ENCODE measurements around the gene SORBS2.

The SORBS2 gene

DNA sequence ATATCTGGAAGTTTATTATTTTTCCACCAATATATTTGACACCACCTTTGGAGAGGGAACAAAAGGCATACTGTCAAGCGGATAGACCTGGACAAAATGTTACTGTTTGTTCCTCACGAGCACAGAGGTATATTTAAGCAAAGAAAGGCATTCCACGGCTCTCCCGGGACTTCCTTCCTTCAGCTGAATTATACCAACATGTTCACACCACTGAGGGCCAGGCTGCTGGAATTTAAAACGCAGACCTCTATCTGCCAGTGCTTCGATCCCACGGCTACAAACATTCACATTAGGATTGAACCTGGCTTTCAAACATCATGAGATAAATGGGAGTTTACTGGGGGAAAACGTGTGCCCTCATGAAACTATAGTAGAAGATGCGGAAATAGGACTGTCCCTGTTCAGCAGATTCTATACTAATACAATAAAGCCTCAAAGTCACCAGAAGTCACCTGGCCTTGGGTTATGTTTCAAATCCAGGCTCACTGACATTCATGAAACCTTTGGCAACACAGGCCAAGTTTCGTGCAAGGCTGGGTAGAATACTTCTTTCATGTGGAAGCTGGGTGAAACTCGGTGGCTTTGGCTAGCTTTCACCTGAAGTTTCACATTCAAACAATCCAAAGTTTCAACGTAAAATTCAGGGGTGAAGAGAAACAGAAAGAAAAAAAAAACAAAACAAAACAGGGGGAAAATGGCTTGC lies 39.5 kb downstream of the SORBS2 start:
- no peak for DNase-seq

DNA sequence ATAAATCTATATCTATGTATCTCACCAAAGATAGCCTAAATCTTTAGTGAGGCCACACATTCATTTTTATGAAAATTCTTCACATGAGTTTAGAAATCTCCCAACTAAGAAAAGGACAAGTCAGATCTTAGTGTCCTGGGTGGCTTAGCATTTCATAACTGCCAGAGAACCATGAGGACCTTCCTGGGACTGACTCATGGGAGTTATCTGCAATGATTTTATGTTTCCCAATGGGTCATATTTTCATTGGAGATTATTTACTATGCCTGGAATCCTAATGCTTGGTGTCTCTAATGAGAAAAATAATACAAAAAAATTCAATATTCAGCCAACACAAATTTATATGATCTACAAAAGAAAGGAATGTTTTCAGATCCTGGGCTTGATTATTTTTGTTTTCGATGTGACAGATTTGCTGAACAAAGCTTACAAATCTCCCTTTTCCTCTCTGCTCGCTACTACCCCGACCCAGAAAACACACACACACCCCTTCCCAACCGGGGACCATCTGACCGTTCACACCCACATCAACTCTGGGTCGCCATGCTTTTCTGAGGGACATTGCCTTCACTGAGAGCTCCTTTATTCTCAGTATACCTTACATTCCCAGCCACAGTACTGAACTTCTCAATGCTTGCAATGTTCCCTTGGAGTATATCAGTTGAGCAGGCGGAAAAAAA lies 40.1 kb downstream of the SORBS2 start:
- DNase-seq, result no peak

DNA sequence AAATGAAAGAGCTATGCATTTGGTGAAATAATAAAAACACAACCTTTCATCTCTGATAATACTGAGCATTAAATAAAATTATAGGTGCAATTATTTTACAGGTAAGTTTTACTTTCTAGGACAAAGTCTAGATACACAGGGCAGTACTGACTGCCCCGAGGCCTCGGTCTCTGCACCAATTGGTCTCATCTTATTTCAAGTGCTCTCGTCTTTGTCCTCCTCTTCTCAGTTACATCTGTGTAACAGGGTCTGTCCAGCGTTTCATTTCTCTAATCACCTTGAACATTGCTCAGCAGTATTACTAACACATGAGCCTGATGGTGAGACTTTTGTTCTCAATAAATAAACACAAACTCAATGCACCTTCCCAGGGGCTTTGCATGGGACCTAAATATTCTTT lies 44.5 kb downstream of the SORBS2 start:
- no peak for DNase-seq

- no peak for DNase-seq
Observed at GRCh38 chr4:185764876-185765275, 47.1 kb downstream of the SORBS2 start.

DNA sequence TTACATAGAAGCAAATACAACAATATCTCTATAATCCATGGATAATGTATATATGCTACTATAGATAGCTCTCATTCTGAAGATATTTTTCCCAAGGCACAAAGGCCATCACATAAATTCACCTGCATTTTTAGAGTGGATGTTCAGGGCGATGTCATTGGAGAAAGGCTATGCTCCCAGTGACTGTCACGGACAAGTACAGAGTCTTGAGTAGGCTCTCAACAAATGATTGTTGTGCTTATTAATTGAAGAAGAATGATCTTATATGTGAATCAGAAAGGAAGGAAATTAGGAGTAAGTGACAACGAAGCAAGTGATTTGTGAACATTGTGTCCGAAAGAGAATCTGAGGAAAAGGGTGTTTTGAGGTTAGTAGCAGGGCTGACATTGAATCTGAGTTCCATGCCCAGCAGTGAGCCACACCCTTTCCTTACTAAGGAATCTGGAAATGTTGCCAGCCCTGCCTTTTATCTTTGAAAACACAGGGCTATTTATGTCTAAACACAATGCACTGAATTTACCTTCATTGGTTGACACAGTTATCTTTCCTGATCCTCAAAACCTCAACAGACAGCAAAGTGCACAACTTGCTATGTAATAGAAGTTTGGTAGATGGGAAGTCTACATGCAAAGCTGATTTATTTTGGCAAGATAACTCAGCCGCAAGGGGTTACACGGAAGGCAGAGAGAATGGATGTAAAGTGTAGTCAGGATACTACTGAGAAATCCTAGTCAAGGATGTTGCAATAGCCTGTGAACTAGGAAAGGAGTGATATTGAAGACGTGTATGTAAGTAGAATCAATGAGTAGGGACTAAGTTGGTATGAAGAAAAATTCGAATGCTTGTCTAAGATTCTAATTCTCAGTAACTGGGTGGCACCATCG lies 50.4 kb downstream of the SORBS2 start:
- no peak for DNase-seq

GRCh38 chr4:185758807-185759206 lies 53.2 kb downstream of the SORBS2 start:
- no peak for DNase-seq

DNA sequence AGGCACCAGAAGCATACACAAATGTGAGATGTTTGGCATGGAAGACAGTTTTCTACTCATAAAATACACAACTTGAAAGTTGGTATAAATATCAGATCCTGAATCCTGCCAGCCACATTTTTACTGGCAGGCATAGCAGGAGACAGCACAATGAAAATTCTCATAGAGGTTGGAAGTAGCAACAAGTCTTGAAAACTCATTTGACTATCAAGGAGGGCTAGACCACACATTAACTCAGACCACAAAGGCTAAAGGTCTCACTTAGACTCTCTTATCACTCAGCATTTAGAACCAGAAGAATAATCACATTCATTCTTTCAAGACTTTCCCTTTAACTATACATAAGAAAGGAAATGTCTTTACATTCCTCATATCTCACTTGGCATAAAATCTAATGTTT lies 56.5 kb downstream of the SORBS2 start:
- DNase-seq, result no peak

DNA sequence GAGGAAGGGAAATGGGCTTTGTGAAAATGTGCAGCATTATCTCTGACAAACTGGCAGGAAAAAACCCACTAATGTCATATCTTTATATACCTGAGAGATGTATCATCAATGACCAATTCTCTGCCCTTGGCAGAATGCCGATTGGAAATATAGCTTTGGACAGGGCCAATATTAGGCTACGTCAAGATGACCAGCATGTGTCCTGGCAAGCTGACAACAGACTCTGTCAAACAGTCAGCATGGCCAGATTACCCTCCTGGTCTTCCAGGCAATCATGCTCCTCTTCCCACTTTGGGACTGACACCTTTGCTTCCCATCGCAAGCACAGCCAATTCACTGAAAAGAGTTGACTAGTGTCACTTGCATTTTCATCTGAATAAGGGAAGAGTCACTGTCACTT lies 57.0 kb downstream of the SORBS2 start:
- DNase-seq, result no peak

DNA sequence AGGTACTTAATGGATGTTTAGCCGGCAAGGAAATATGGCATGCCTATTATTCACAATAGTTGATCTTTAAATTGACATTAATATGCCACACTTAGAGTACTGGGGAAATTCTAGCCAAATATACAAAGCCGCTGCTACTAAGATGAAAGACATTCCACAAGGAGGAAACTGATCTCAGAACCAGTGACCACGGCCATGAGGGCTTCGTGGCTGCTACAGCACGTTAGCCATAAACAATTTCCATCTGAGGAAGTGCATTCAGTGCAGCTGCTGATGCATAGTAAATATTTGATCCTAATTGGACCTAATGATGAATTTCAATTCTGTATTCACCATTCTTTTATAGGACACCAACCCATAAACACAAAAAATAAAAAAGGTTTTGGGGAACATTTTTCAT lies 59.1 kb downstream of the SORBS2 start:
- DNase-seq, result no peak

DNA sequence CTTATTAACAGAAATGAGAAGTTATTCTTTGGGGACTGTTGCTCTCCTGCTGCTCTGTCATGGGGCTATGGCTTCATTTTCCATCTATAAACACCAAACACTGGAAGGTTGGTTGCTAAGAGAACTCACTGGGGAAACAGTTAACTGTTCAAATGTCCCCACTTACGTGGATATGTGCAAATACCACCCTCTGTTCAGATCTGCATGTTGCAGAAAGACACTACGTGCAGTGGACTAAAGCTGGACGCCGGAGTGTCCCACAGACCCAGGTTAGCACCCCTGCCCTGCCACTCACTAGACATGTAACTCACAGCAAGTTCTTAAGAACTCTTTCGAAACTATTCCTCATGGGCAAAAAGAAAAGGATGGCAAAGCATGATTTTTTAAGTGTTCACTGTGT lies 62.1 kb downstream of the SORBS2 start:
- no peak for DNase-seq

- DNase-seq, result no peak
Observed at GRCh38 chr4:185748901-185749390, 63.0 kb downstream of the SORBS2 start.

GRCh38 chr4:185745891-185746290 lies 66.1 kb downstream of the SORBS2 start:
- DNase-seq, result no peak

GRCh38 chr4:185744946-185745345 lies 67.0 kb downstream of the SORBS2 start:
- DNase-seq, result no peak

- no peak for DNase-seq
Observed at GRCh38 chr4:185744488-185744862, 67.5 kb downstream of the SORBS2 start.

DNA sequence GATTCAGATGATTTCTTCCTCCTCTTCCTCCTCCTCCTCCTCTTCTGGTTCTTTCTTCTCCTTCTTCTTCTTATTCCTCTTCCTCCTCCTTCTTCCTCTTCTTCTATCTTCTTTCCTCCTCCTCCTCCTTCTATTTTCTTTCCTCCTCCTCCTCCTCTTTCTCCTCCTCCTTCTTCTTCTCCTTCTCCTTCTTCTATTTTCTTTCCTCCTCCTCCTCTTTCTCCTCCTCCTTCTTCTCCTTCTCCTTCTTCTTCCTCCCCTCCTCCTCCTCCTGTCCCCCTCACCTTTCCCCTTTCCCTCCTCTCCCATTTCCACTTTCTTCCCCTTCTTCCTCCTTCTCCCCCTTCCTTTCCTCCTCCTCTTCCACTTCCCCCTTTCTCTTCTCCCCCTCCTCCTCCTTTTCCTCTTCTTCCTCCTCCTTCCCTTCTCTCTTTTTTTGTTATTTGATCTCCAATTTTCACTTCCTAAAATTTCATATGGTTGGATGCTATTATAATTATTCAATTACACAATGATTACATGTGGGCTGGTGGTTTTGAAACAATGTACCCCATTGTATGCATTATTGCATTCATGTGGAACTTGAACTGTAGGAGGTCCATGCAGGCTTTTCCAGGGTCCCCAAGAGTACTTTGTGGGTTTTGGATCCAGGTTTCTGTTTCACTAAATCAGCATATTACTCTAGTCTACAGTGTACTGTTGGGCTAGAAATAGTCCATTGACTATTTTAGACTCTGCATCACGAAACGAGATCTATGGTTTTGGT lies 68.1 kb downstream of the SORBS2 start:
- DNase-seq, result no peak

GRCh38 chr4:185742766-185743165 lies 69.2 kb downstream of the SORBS2 start:
- DNase-seq, result peak; percentile 40

- no peak for DNase-seq
Observed at GRCh38 chr4:185741795-185742194, 70.2 kb downstream of the SORBS2 start.

GRCh38 chr4:185740471-185740873 lies 71.5 kb downstream of the SORBS2 start:
- no peak for DNase-seq

DNA sequence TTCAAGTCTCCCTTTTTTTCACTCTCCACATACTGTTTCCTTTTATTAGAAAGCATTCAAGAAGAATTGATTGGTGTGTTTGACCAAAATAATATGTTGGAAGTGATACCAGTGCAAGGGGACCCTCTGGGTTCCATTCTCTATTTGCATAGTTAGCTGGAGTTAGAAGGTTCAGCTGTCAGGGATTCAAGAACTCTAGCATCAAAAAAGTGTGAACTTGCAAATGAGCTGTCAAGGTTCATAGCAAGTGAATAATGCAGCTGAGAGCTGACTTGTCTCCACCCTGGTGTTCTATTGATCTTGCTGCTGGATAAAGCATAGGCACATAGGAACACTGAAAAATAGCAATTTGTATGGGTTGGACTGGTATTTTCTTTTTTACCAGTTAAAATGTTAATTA lies 73.2 kb downstream of the SORBS2 start:
- DNase-seq, result no peak

GRCh38 chr4:185738038-185738552 lies 73.9 kb downstream of the SORBS2 start:
- no peak for DNase-seq

- DNase-seq, result no peak
Observed at GRCh38 chr4:185737489-185738037, 74.4 kb downstream of the SORBS2 start.

DNA sequence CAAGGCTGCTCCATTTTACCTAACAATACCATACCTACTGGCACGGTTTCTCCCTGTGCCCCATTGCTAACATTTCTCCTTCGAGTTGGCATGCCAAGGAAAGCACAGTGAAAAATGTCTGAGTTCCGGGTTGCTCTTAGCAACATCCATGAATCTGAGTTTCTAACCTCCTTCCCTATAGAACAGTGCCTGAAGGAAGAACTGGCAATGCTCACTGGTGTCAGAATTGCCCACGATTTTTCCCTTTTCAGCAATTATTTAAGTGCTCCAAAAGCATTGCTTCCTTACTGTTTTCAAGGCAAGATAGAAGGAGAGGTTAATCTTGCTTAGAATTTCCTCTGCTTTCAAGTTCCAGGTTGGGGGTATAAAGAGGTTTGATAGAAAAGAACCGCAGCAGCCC lies 75.1 kb downstream of the SORBS2 start:
- no peak for DNase-seq

All from NCI-H510A treated with DMSO at 0.1 percent for 48 hours (cell line).